ENCODE measurements around the gene KCNE2. TPM values are rescaled to one million over a fixed set of nuclear protein-coding genes. Genes with fewer than 3 reads are reported as not detected.

The KCNE2 gene
- total and polyA plus RNA-seq, 2 of the 8 experiments (the other 6 are each of a cell fraction or from before 2014, with no cell fraction given) = 0.09 to 0.37 TPM

- Histone ChIP-seq H3K4me1 (replicated peaks in 1 of 4; ENCODE audit: control insufficient read depth in 3 of 4, insufficient read depth in 4 of 4, low read length in 3 of 4) (no peaks in the 10 kb centered on the region), H3K9me3 (ENCODE audit: insufficient read depth in 2 of 2, low read depth in 1 of 2, low read length in 1 of 2) (no peaks in the 10 kb centered on the region), H3K4me3 (ENCODE audit: extremely low read depth in 1 of 4, insufficient read depth in 2 of 4, low read depth in 3 of 4, low read length in 4 of 4) (no peak overlapping the region), H3K27me3 (replicated peaks in 1 of 4; ENCODE audit: control insufficient read depth in 3 of 4, extremely low read depth in 1 of 4, insufficient read depth in 3 of 4, low read length in 3 of 4) (no peaks in the 10 kb centered on the region), H2BK15ac (ENCODE audit: low read length) (no peak overlapping the region), H3K23ac (ENCODE audit: insufficient read length) (no peak overlapping the region), H3K18ac (ENCODE audit: extremely low read depth, low read length) (no peak overlapping the region), H2BK12ac (ENCODE audit: low read depth, low read length) (no peak overlapping the region), H3K79me2 (ENCODE audit: control insufficient read depth in 1 of 2, insufficient read depth in 2 of 2, low read length in 2 of 2) (no peaks in the 10 kb centered on the region), H3K56ac (replicated peaks; ENCODE audit: insufficient read length, low read depth, low read length) (no peak overlapping the region), H3K14ac (ENCODE audit: insufficient read length) (no peak overlapping the region), H3K23me2 (ENCODE audit: low read depth, low read length) (no peaks in the 10 kb centered on the region; the same call in 1 of the 2 replicates), H2AFZ (ENCODE audit: low read length) (no peak overlapping the region), H4K8ac (ENCODE audit: extremely low read depth, insufficient read depth, low read length) (no peak overlapping the region), H3K4me2 (ENCODE audit: insufficient read depth in 1 of 2, low read depth in 2 of 2, low read length in 2 of 2) (no peak overlapping the region), H4K91ac (replicated peaks; ENCODE audit: insufficient read length, low read length) (no peak overlapping the region), H3K9ac (replicated peaks in 1 of 4; ENCODE audit: extremely low read depth in 1 of 4, low read depth in 3 of 4, low read length in 3 of 4) (no peak overlapping the region), H3K4ac (replicated peaks; ENCODE audit: insufficient read length, low read depth, low read length) (no peak overlapping the region), H3K36me3 (ENCODE audit: control insufficient read depth in 2 of 4, insufficient read depth in 4 of 4, low read length in 3 of 4) (no peaks in the 10 kb centered on the region), H2BK5ac (ENCODE audit: low read depth, low read length) (no peak overlapping the region), H4K20me1 (replicated peaks in 1 of 2; ENCODE audit: control insufficient read depth in 1 of 2, insufficient read depth in 2 of 2, low read length in 2 of 2) (no peaks in the 10 kb centered on the region), H2BK20ac (ENCODE audit: low read length) (no peak overlapping the region), H2BK120ac (replicated peaks; ENCODE audit: low read depth, low read length) (no peak overlapping the region), H4K5ac (ENCODE audit: insufficient read length, low read depth, low read length) (no peak overlapping the region), H3K79me1 (ENCODE audit: low read depth, low read length) (no peaks in the 10 kb centered on the region), H2AK5ac (ENCODE audit: low read depth, low read length) (no peak overlapping the region), H3K27ac (ENCODE audit: low read depth, low read length) (no peak overlapping the region)
- CTCF ChIA-PET (ENCODE audit: partially characterized antibody) = interaction anchor here (0.8 to 10.4 kb wide), 5 partner anchors 18 to 422 kb away, joined by 3 to 119 read pairs (median 3); no protein-coding TSS in a partner anchor
- FAIRE-seq (no peak), DNase-seq (ENCODE audit: low read depth in 1 of 2, low spot score in 2 of 2) (no peak)
- 88% methylated on average over 10 of the region's 14 CpGs; no CpG with 5 or more reads in 1 of the 2 experiments for WGBS, 2 experiments (ENCODE audit: extremely low coverage in 1 of 2, insufficient coverage in 1 of 2, insufficient read length in 1 of 2, insufficient replicate concordance in 2 of 2, low coverage in 1 of 2, low lambda C conversion rate in 2 of 2, missing lambda C conversion rate in 1 of 2)
- TF ChIP-seq EZH2 (IDR thresholded peaks at IDR 0.05; ENCODE audit: low read depth, low read length, severe bottlenecking) = no peak
- no peak for TF ChIP-seq BRCA1 (IDR thresholded peaks at IDR 0.05; ENCODE audit: low read depth, low read length)
- no peak for TF ChIP-seq SP1 (IDR thresholded peaks at IDR 0.05; ENCODE audit: low read depth, low read length)
- TF ChIP-seq TEAD4 (IDR thresholded peaks at IDR 0.05; ENCODE audit: low read depth, low read length) = no peak
- no peak for TF ChIP-seq GABPA (IDR thresholded peaks at IDR 0.05; ENCODE audit: borderline replicate concordance, insufficient read depth, low read length)
- no peak for TF ChIP-seq TBP (IDR thresholded peaks at IDR 0.05; ENCODE audit: low read depth, low read length)
- no peak for TF ChIP-seq BCL11A (IDR thresholded peaks at IDR 0.05; ENCODE audit: low read depth in 2 of 2, low read length in 2 of 2)
- no peak for TF ChIP-seq POU5F1 (IDR thresholded peaks at IDR 0.05; ENCODE audit: low read depth, low read length)
- POLR2A ChIA-PET (ENCODE audit: partially characterized antibody) = no interaction called here
Observed at GRCh38 chr21:34343838-34344381, 19.9 kb upstream of the KCNE2 start.

Data from H1 (cell line).